OCI-LY1 (cell line): ENCODE data around the gene CERS3.

Experiments
- H2AFZ ChIP-seq: fragments of 200-600 bp; sonication (generic), shearing (Covaris generic); 2 replicates; pipeline ENCODE4 v1.6.0; 2014; ENCODE audit warnings: antibody characterized with exemption, mild to moderate bottlenecking, low read length
- H3F3A ChIP-seq: fragments of 200-600 bp; sonication (generic), shearing (Covaris generic); 2 replicates; pipeline ENCODE4 v1.6.0; 2014; ENCODE audit warnings: mild to moderate bottlenecking, antibody characterized with exemption, low read length, moderate library complexity; ENCODE audit not compliant: insufficient read depth
- H3K27ac ChIP-seq: fragments of 200-600 bp; sonication (generic); 2 replicates; pipeline ENCODE4 v1.5.1; 2014; ENCODE audit warnings: low read length, mixed run types, mild to moderate bottlenecking, low read depth; ENCODE audit not compliant: poor library complexity, severe bottlenecking
- H3K27me3 ChIP-seq: fragments of 200-600 bp; sonication (generic); 2 replicates; pipeline ENCODE4 v1.6.0; 2014; ENCODE audit warnings: antibody characterized with exemption, mild to moderate bottlenecking, low read length, moderate library complexity; ENCODE audit not compliant: insufficient read depth
- H3K36me3 ChIP-seq: fragments of 200-600 bp; sonication (generic); 2 replicates; pipeline ENCODE4 v1.6.1; 2014; ENCODE audit warnings: mild to moderate bottlenecking, antibody characterized with exemption, low read length, moderate library complexity, mixed read lengths; ENCODE audit not compliant: insufficient read depth
- H3K4me1 ChIP-seq: fragments of 200-600 bp; sonication (generic); 2 replicates; pipeline ENCODE4 v1.5.1; 2014; ENCODE audit warnings: mild to moderate bottlenecking, low read length, moderate library complexity; ENCODE audit not compliant: insufficient read depth, severe bottlenecking
- H3K4me2 ChIP-seq: fragments of 200-600 bp; sonication (generic), shearing (Covaris generic); 2 replicates; pipeline ENCODE4 v1.6.1; 2014; ENCODE audit warnings: low read length
- H3K4me3 ChIP-seq: fragments of 200-600 bp; sonication (generic); 2 replicates; pipeline ENCODE4 v1.5.1; 2014; ENCODE audit warnings: low read length, low read depth, mild to moderate bottlenecking, mixed read lengths; ENCODE audit not compliant: poor library complexity, severe bottlenecking
- H3K79me2 ChIP-seq: fragments of 200-600 bp; shearing (Covaris generic); 2 replicates; pipeline ENCODE4 v1.6.1; 2016; ENCODE audit warnings: mixed run types, low read length, mixed read lengths; ENCODE audit not compliant: insufficient read depth
- H3K9ac ChIP-seq: fragments of 200-600 bp; sonication (generic), shearing (Covaris generic); 2 replicates; pipeline ENCODE4 v1.6.1; 2014; ENCODE audit warnings: mild to moderate bottlenecking, low read length, mixed read lengths
- H3K9me2 ChIP-seq: fragments of 200-600 bp; sonication (generic), shearing (Covaris generic); 2 replicates; pipeline ENCODE4 v1.6.1; 2014; ENCODE audit warnings: low read depth, mild to moderate bottlenecking, low read length, mixed read lengths
- H3K9me3 ChIP-seq: fragments of 200-600 bp; shearing (Covaris generic); 2 replicates; pipeline ENCODE4 v1.6.1; 2014; ENCODE audit warnings: low read length, mixed read lengths
- H4K20me1 ChIP-seq: fragments of 200-600 bp; sonication (generic), shearing (Covaris generic); 2 replicates; pipeline ENCODE4 v1.6.0; 2016; ENCODE audit warnings: mild to moderate bottlenecking, low read length; ENCODE audit not compliant: insufficient read depth
- EZH2 ChIP-seq: fragments of 200-600 bp; sonication (generic), shearing (Covaris generic); IDR thresholded peaks from 2 replicates; pipeline ENCODE4 v1.8.0; 2017; ENCODE audit warnings: borderline replicate concordance, mixed run types, mild to moderate bottlenecking, antibody characterized with exemption, low read length, moderate library complexity, mixed read lengths
- TF ChIP-seq, protein P1 (sequence below): fragments of 200-600 bp; sonication (generic), shearing (Covaris generic); IDR thresholded peaks from 2 replicates; pipeline ENCODE4 v1.5.1; 2017; ENCODE audit warnings: mild to moderate bottlenecking, antibody characterized with exemption, low read length, moderate library complexity, mixed read lengths

The CERS3 gene

DNA sequence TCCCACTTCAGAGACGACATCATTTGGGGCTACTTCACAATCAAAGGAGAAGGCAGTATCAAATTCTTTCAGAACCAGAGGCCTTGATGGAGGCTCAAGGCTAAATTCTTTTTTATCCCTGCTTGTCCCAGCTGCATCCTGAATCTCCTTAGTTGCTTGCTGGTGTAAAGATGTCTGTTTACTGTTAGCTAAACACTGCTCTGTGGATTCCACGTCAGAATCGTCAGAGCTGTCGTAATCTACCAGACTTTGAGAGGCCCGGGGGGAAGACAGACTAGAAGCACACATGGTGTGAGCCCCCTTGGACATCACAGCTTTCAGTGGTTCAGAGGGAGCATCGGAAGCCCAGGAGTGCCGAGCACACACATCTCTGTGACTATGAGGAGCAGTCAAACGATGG is 40.6 kb upstream of the CERS3 start:
- Histone ChIP-seq H2AFZ (no peak overlapping the region), H3K9ac (no peak overlapping the region), H4K20me1 (no peaks in the 10 kb centered on the region), H3F3A (no peaks in the 10 kb centered on the region), H3K4me1 (no peaks in the 10 kb centered on the region), H3K27ac (no peak overlapping the region), H3K9me3 (no peaks in the 10 kb centered on the region), H3K36me3 (peaks cover 47% of the 10 kb centered on the region; the same call in 1 of the 2 replicates), H3K4me2 (no peak overlapping the region), H3K9me2 (no peaks in the 10 kb centered on the region), H3K79me2 (no peaks in the 10 kb centered on the region), H3K4me3 (no peak overlapping the region), H3K27me3 (no peaks in the 10 kb centered on the region)
- TF ChIP-seq, protein P1, sequence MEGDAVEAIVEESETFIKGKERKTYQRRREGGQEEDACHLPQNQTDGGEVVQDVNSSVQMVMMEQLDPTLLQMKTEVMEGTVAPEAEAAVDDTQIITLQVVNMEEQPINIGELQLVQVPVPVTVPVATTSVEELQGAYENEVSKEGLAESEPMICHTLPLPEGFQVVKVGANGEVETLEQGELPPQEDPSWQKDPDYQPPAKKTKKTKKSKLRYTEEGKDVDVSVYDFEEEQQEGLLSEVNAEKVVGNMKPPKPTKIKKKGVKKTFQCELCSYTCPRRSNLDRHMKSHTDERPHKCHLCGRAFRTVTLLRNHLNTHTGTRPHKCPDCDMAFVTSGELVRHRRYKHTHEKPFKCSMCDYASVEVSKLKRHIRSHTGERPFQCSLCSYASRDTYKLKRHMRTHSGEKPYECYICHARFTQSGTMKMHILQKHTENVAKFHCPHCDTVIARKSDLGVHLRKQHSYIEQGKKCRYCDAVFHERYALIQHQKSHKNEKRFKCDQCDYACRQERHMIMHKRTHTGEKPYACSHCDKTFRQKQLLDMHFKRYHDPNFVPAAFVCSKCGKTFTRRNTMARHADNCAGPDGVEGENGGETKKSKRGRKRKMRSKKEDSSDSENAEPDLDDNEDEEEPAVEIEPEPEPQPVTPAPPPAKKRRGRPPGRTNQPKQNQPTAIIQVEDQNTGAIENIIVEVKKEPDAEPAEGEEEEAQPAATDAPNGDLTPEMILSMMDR, result no peak
- TF ChIP-seq EZH2, result no peak

DNA sequence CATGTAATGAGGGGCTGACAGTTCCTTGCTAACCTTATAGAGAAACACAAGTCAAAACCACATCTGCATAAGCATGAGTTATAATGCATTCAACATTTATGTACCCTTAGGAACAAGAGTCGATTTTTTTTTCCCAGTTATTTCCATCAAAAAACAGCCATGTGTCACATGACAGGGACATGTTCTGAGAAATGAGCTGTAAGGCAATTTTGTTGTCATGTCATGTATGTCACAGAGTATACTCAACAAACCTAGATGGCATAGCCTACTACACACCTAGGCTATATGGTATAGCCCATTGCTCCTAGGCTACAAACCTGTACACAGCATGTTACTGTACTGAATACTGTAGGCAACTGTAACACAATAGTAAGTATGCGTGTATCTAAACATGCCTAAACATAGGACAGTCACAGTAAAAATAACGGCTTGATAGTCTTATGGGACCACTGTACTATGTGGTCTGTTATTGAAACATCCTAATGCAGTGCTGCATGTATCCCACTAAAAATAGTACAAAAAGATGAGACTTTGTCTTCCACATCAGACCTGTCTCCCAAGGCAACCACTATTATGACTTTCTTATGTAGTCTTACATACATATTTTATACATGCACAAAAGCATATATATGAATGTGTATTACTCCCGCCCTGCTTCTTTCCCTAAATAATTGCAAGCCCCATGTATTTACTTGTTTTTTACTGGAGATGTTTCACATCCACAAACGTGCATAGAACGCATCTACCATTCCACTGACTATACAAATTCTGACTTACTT is 38.3 kb upstream of the CERS3 start:
- Histone ChIP-seq H3K27me3 (no peaks in the 10 kb centered on the region), H3K4me2 (no peak overlapping the region), H3K9ac (no peak overlapping the region), H3K9me2 (no peaks in the 10 kb centered on the region), H3K9me3 (no peaks in the 10 kb centered on the region), H3K79me2 (no peaks in the 10 kb centered on the region), H4K20me1 (no peaks in the 10 kb centered on the region), H3K27ac (no peak overlapping the region), H3K36me3 (peaks cover 25% of the 10 kb centered on the region; the same call in 1 of the 2 replicates), H3K4me1 (no peaks in the 10 kb centered on the region), H2AFZ (no peak overlapping the region), H3K4me3 (no peak overlapping the region), H3F3A (no peaks in the 10 kb centered on the region)
- no peak for TF ChIP-seq EZH2
- TF ChIP-seq, protein P1, result no peak

DNA sequence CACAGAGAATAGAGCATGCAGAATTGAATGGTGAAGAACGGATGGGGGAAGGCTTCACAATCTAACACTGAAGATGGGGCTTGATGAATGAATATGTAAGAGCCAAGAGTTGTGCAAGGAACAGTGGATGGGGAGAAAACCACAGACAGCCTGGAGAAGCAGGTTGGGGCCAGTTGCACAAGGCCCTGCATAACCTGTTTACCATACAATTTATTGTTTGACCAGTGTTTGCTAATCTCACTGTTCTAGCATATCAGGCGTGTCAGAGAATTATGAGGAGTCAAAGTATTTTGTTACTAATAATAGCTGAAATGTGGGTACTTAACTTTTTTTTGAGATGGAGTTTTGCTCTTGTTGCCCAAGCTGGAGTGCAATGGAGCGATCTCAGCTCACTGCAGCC is 36.8 kb upstream of the CERS3 start:
- Histone ChIP-seq H3K27ac (no peak overlapping the region), H2AFZ (no peak overlapping the region)
- TF ChIP-seq EZH2, result no peak
- TF ChIP-seq, protein P1, result no peak

More for the DNA sequence above, 36.8 kb upstream of the CERS3 start:
- Histone ChIP-seq H3K36me3 (peaks cover 16% of the 10 kb centered on the region; the same call in 1 of the 2 replicates), H3F3A (no peaks in the 10 kb centered on the region), H3K4me1 (no peaks in the 10 kb centered on the region), H3K9me2 (no peaks in the 10 kb centered on the region), H4K20me1 (no peaks in the 10 kb centered on the region), H3K9me3 (no peaks in the 10 kb centered on the region), H3K27me3 (no peaks in the 10 kb centered on the region), H3K4me2 (no peak overlapping the region), H3K9ac (no peak overlapping the region), H3K79me2 (no peaks in the 10 kb centered on the region), H3K4me3 (no peak overlapping the region)
